Mammary epithelial cell (primary cell): ENCODE measurements around the gene NUBP1.

Source experiments
- CTCF ChIP-seq, 2 donors: IDR thresholded peaks in 1 of 2; conservative IDR thresholded peaks in 1 of 2; 2 replicates each; pipeline ENCODE4 v1.5.1; 2011 to 2012; ENCODE audit warnings: inconsistent platforms in 2 of 2, low read length in 2 of 2, mild to moderate bottlenecking in 2 of 2, control low read depth in 1 of 2, low read depth in 1 of 2; ENCODE audit not compliant: insufficient read depth in 1 of 2; ENCODE audit errors: extremely low read depth in 1 of 2
- EZH2 ChIP-seq: IDR thresholded peaks from 2 replicates; pipeline ENCODE4 v1.6.1; 2012; ENCODE audit warnings: low read length, inconsistent platforms, borderline replicate concordance

DNA sequence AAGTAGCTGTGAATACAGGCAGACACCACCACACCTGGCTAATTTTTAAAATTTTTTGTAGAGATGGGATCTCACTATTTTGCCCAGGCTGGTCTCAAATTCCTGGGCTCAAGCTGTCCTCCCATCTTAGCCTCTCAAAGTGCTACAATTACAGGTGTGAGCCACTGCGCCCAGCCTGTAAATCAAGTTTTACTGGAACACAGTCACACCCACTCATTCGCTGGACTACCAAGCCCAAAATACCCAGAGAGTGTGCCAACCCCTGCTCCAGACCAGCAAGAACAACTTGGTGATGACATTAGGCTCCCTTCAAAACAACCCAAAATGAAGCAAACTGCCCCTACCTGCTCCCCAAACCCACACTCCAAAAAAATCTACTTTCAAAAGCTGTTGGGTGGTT is 39.0 kb downstream of the NUBP1 start:
- TF ChIP-seq CTCF (conservative IDR thresholded peaks at IDR 0.05 in 1 of 2, IDR thresholded peaks at IDR 0.05 in 1 of 2; ENCODE audit: extremely low read depth in 1 of 2, insufficient read depth in 1 of 2, low read depth in 1 of 2, low read length in 2 of 2): no peak
- TF ChIP-seq EZH2: no peak
